Measurements from ENCODE around the gene NRCAM.
"Not testable (repeated sequence)": the region's sequence is repeated elsewhere in the genome, so short reads cannot be mapped to it uniquely, and the experiment has no call there.

The NRCAM gene

DNA sequence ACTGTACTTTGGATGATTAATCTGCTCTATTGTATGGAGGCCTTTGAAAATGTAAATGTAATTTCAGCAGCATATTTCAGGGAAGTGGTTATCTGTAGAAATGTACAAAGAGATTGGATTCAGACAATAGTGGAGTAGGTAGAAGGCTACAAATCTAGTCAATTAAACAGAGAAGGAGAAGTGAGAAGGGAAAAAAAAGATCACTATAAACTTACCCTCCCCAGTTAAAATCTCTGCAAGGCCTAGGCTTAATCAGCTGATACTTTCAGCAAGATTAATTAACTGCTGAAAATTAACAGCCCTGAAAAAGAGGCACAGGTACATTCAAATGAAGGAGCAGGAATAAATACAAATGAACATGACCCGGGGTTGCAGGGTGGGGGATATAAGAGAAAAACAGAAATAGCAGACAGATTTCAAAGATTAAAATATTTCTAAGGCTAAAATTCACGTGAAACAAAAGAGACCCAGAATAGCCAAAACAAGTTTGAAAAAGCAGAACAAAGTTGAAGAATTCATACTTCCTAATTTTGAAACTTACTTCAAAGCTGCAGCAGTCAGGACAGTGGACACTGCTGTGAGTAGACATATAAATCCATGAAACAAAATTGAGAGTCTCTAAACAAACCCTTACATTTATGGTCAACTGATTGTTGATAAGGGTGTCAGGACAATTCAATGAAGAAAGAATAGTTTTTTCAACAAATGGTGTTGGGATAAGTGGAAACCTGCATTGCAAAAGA lies 96.0 kb downstream of the NRCAM start:
- no peak for FAIRE-seq

DNA sequence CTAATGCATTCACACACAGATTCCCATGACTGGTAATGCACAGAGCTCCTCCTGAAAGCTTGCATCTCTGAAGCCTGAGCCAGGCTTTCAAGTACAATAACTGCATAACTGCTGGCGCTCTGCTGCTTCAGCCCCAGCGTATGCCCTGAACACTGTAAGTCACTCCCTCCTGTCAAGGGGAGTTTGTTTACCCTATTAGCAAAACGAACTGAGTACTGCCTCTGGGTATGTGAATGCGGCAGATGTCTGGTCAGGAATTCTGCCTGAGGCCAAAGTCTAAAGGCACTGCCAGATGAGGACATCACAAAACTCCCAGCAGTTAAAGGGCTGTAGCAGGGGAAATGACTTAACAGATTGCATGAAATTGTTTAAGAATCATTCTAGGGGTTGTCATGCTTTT lies 97.7 kb downstream of the NRCAM start:
- FAIRE-seq, result no peak
- peak; percentile 4 for DNase-seq (ENCODE audit: insufficient read length, low spot score)

More for the DNA sequence above, 96.0 kb downstream of the NRCAM start:
- DNase-seq (ENCODE audit: insufficient read length, low spot score), result no peak

DNA sequence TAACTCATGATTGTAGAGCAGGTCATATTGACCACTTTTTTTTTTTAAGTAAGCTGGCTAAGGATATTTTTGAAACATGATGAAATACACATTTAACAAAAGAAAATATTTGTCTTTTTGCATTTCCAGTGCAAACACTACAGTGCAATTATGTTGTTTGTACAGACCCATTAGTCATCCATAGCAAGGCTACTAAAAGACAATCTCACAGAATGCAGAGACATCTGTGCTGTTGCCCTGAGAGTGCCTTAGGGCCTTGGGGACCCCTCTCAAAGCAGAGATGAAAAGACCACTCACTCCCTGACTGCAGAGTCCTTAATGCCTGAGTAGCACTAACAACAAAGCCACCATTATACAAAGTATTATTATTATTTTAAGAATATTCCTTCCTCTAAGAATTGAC lies 104.5 kb downstream of the NRCAM start:
- DNase-seq (ENCODE audit: insufficient read length, low spot score) (no peak), FAIRE-seq (no peak)

GRCh38 chr7:108348913-108349312 lies 107.3 kb downstream of the NRCAM start:
- no peak for FAIRE-seq
- no peak for DNase-seq (ENCODE audit: insufficient read length, low spot score)

GRCh38 chr7:108347616-108348015 lies 108.6 kb downstream of the NRCAM start:
- peak; percentile 4 for DNase-seq (ENCODE audit: insufficient read length, low spot score)
- no peak for FAIRE-seq

GRCh38 chr7:108345710-108346336 lies 110.4 kb downstream of the NRCAM start:
- DNase-seq (ENCODE audit: insufficient read length, low spot score) (no peak), FAIRE-seq (no peak)

- DNase-seq (ENCODE audit: insufficient read length, low spot score) (no peak), FAIRE-seq (no peak)
Measured at GRCh38 chr7:108340856-108341411, 115.3 kb downstream of the NRCAM start.

DNA sequence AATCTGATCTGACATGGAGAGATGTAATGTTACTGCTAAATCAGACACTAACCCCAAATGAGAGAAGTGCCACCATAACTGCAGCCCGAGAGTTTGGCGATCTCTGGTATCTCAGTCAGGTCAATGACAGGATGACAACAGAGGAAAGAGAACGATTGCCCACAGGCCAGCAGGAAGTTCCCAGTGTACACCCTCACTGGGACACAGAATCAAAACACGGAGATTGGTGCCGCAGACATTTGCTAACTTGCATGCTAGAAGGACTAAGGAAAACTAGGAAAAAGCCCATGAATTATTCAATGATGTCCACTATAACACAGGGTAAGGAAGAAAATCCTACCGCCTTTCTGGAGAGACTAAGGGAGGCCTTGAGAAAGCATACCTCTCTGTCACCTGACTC lies 115.8 kb downstream of the NRCAM start:
- DNase-seq (ENCODE audit: insufficient read length, low spot score); FAIRE-seq: not testable (repeated sequence)

- no peak for DNase-seq (ENCODE audit: insufficient read length, low spot score)
- no peak for FAIRE-seq
Measured at GRCh38 chr7:108335269-108335918, 120.8 kb downstream of the NRCAM start.

- FAIRE-seq, result no peak
Measured at GRCh38 chr7:108332937-108333336, 123.3 kb downstream of the NRCAM start.

DNA sequence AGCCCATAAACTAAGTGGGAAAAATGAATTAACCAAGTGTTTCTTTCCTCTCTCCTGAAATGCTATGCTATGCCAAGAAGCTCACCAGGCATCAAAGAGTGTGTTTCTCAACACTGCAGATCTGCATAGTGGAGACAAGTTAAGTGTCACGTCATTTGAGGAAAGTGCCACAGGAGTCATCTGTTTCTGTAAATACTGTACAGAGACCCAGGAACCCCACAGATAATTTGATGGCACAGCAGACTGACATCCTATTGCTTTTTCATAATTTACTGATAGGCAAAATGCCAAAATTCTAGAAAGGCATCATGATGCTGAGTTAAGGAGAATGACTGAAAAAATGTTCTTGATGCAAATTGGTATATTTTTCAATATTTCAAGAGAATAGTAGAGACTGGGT lies 124.3 kb downstream of the NRCAM start:
- no peak for DNase-seq (ENCODE audit: insufficient read length, low spot score)
- FAIRE-seq, result no peak

More at GRCh38 chr7:108332937-108333336, 123.3 kb downstream of the NRCAM start:
- no peak for DNase-seq (ENCODE audit: insufficient read length, low spot score)

DNA sequence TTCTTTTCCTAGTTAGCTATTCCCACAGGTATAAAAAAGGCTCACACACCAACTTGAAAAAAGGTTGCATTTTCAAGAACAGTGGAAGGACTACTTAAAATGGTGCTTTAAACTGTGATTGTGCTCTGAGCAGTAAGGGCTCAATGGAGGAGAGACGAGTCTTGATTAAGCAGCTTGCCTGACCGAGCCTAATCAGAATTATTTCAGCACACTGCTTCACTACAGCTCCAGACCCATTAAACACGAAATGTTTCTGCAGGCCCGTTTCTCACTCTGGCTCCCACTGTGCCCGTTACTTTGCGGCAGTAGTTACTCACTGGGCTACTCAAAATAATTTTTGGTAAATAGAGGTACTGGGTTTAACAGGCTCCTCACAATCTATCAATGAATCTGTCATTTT lies 126.0 kb downstream of the NRCAM start:
- DNase-seq (ENCODE audit: insufficient read length, low spot score) (no peak), FAIRE-seq (no peak)

GRCh38 chr7:108329514-108329913 lies 126.7 kb downstream of the NRCAM start:
- DNase-seq (ENCODE audit: insufficient read length, low spot score), result no peak
- no peak for FAIRE-seq

DNA sequence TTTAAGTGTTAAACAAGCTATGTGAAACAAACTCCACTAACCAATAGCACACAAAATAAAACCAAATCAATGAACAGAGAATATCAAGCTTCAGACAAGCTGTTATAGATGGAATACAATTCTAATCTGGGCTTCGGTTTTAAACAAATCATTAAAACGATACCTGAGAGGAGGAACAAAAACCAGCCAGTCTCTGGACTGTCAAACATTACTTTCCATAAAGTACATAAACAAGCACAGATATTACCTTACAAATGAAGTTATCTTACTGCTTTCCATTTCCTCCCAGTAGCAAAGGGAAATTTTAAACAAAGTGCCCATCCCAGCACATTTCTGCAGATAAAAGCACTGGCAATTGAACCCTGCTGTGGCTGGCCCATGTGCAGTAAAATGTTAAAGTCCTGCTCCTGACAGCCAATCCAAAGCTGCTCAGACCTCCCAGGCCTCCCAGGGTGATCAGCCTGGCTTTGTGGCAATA lies 128.0 kb downstream of the NRCAM start:
- DNase-seq (ENCODE audit: insufficient read length, low spot score) (no peak), FAIRE-seq (no peak)

- DNase-seq (ENCODE audit: insufficient read length, low spot score), result no peak
- FAIRE-seq, result no peak
Measured at GRCh38 chr7:108327353-108327752, 128.9 kb downstream of the NRCAM start.

- DNase-seq (ENCODE audit: insufficient read length, low spot score) (no peak), FAIRE-seq (no peak)
Measured at GRCh38 chr7:108326938-108327337, 129.3 kb downstream of the NRCAM start.

- DNase-seq (ENCODE audit: insufficient read length, low spot score), result no peak
- FAIRE-seq, result no peak
Measured at GRCh38 chr7:108324053-108325038, 131.9 kb downstream of the NRCAM start.

DNA sequence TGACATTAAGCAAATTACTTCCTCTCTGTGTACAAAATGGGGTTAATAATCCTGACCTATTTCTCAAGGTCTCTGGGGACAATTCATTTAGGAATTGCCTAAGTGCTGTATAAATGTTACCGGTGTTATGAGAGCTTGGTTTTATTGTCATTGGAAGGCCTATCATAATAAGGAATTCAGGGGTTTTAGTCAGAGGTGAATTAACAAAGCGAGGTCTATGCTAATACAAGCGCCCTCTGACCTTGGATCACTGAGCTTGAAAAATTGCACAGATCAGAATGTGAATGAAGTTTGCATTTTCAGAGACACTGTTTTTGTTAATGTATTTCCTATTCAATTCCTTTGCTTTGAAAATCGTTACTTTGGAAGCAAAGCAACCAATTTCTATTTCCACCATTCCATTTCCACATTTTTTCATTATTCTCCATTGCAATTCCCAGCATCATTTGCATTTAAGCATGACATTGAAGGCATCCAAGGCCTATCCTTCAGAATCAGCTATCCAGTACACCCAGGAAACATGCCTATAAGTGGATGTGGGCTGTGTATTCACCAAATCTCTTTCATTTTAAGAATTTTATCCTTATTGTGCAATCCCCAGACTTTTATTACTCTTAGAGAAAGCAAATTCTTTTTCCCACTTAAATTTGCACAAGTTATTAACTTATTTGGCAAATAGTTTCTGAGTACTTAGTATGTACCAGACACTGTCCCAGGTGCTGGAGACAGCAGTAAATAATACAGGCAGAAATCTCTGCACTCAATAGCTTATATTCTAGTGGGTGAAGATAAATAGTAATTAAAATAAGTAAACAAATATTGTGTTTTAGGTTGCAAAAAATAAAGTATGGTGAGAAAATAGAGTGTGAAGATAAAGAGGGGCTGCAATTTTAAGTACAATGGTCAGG lies 133.1 kb downstream of the NRCAM start:
- FAIRE-seq, result no peak
- DNase-seq (ENCODE audit: insufficient read length, low spot score), result no peak

- DNase-seq (ENCODE audit: insufficient read length, low spot score) (no peak), FAIRE-seq (no peak)
Measured at GRCh38 chr7:108322046-108322445, 134.2 kb downstream of the NRCAM start.

All from HTR-8/SVneo (cell line).